AG10803 (cell line): ENCODE results near the gene TFEB.

Experiments used
- DNase-seq: peaks from one replicate; pipeline ENCODE4 v3.0.0; 2010; ENCODE audit warnings: low read depth
- H3K4me3 ChIP-seq: 2 replicates; pipeline ENCODE4 v1.5.1; 2011; ENCODE audit warnings: mild to moderate bottlenecking, low read length, control low read depth
- CTCF ChIP-seq: conservative IDR thresholded peaks from 2 replicates; pipeline ENCODE4 v1.5.1; 2011; ENCODE audit warnings: mild to moderate bottlenecking, low read length, control low read depth, inconsistent platforms

Gene TFEB

GRCh38 chr6:41648070-41648585 is 87.3 kb downstream of the TFEB start:
- no peak overlapping the region for H3K4me3 ChIP-seq
- no peak for DNase-seq
- TF ChIP-seq CTCF, result no peak

- no peak for TF ChIP-seq CTCF
- no peak for DNase-seq
- no peak overlapping the region for H3K4me3 ChIP-seq
Observed at GRCh38 chr6:41647061-41647511, 88.3 kb downstream of the TFEB start.

GRCh38 chr6:41646026-41646795 is 89.2 kb downstream of the TFEB start:
- H3K4me3 ChIP-seq, result no peak overlapping the region
- TF ChIP-seq CTCF, result no peak
- no peak for DNase-seq

- TF ChIP-seq CTCF, result no peak
- DNase-seq, result no peak
- no peak overlapping the region for H3K4me3 ChIP-seq
Observed at GRCh38 chr6:41645007-41645618, 90.3 kb downstream of the TFEB start.

GRCh38 chr6:41644297-41644879 is 91.0 kb downstream of the TFEB start:
- H3K4me3 ChIP-seq, result no peak overlapping the region
- no peak for TF ChIP-seq CTCF

GRCh38 chr6:41643899-41644269 is 91.5 kb downstream of the TFEB start:
- TF ChIP-seq CTCF, result no peak
- no peak overlapping the region for H3K4me3 ChIP-seq
- DNase-seq, result no peak

More at GRCh38 chr6:41644297-41644879, 91.0 kb downstream of the TFEB start:
- DNase-seq, result no peak
